Body of pancreas (tissue), 4 donors: Measurements from ENCODE around the gene ELP4. TPM values are rescaled to one million over a fixed set of nuclear protein-coding genes. Genes with fewer than 3 reads are reported as not detected.
A peak's percentile ranks its signal among the peaks of the same experiment; 100 is the strongest.

Source experiments
- ATAC-seq: fragments of 150-250 bp; one replicate; pipeline ENCODE4 v1.9.1; 2016
- DNase-seq, 4 donors: peaks; one replicate each; pipeline ENCODE4 v3.0.0-alpha.2; 2019
- H3K27ac ChIP-seq, 4 donors: fragments of 200-600 bp; sonication (generic); 1 replicate in 3 of 4; 2 replicates in 1 of 4; pipeline versions ENCODE4 v1.5.1 to v1.6.1; 2016 to 2019; ENCODE audit warnings: mild to moderate bottlenecking in 1 of 4, mixed read lengths in 1 of 4, moderate library complexity in 1 of 4
- H3K27me3 ChIP-seq, 2 donors: fragments of 200-600 bp; sonication (generic); one replicate each; pipeline ENCODE4 v1.6.0; 2016; ENCODE audit warnings: mild to moderate bottlenecking in 1 of 2
- H3K36me3 ChIP-seq, 2 donors: fragments of 200-600 bp; sonication (generic); replicated peaks in 1 of 2; 2 replicates each; pipeline ENCODE4 v1.5.1; 2016; ENCODE audit warnings: low read depth in 2 of 2; ENCODE audit not compliant: insufficient read depth in 1 of 2
- H3K4me1 ChIP-seq: fragments of 200-600 bp; sonication (generic); one replicate; pipeline ENCODE4 v1.6.0; 2016
- H3K4me3 ChIP-seq, 2 donors: fragments of 200-600 bp; sonication (generic); 1 replicate in 1 of 2; 2 replicates in 1 of 2; pipeline ENCODE4 v1.5.1; 2016 to 2019
- H3K9me3 ChIP-seq, 3 donors: fragments of 200-600 bp; sonication (generic); 1 replicate in 2 of 3; 2 replicates in 1 of 3; pipeline ENCODE4 v1.5.1; 2016
- POLR2A ChIP-seq, 3 donors: fragments of 450-650 bp; IDR thresholded peaks; one replicate each; pipeline ENCODE4 v1.6.1; 2016; ENCODE audit warnings: antibody characterized with exemption in 3 of 3, mild to moderate bottlenecking in 2 of 3
- WGBS, 2 donors: methylation state at CpG; one replicate each; pipeline ENCODE4 v1.1.5; 2017; 5-methylcytosine and 5-hydroxymethylcytosine counted together
- intact Hi-C: fragments of 100-400 bp; cut with DNase I; formaldehyde crosslinking; loops from one replicate; pipeline ENCODE4 v1.15.1; 2023
- total RNA-seq, 2 donors: library from RNA; depleted of rRNA; stranded (reverse); fragments of >200 nt; gene quantifications; one replicate each; pipeline ENCODE4 v1.1.0, GENCODE V29; 2016
- TF ChIP-seq, protein P1 (sequence below), 7 experiments: fragments of 450-650 bp in 4 of 7; fragments of 200-600 bp in 3 of 7; sonication (generic) in 3 of 7; IDR thresholded peaks; one replicate each; pipeline ENCODE4 v1.5.1; 2016 to 2019; ENCODE audit warnings: antibody characterized with exemption in 7 of 7

Gene ELP4
- total RNA-seq, 2 donors from 2014 or later = 20.2 to 33.3 TPM

- Histone ChIP-seq H3K36me3 (no peaks in the 10 kb centered on the region), H3K4me1 (peaks cover 32% of the 10 kb centered on the region), H3K4me3 (peak overlapping the region; percentile 57 to 77), H3K27ac (peak overlapping the region; percentile 65 to 88 (median 73)), H3K9me3 (no peaks in the 10 kb centered on the region), H3K27me3 (no peaks in the 10 kb centered on the region)
- 0 to 1% methylated on average over 8 of the region's 8 CpGs for WGBS, 2 donors
- ATAC-seq = peak; percentile 22
- intact Hi-C loops = no loop called here
- no peak for TF ChIP-seq POLR2A (IDR thresholded peaks at IDR 0.05)
- TF ChIP-seq, protein P1, sequence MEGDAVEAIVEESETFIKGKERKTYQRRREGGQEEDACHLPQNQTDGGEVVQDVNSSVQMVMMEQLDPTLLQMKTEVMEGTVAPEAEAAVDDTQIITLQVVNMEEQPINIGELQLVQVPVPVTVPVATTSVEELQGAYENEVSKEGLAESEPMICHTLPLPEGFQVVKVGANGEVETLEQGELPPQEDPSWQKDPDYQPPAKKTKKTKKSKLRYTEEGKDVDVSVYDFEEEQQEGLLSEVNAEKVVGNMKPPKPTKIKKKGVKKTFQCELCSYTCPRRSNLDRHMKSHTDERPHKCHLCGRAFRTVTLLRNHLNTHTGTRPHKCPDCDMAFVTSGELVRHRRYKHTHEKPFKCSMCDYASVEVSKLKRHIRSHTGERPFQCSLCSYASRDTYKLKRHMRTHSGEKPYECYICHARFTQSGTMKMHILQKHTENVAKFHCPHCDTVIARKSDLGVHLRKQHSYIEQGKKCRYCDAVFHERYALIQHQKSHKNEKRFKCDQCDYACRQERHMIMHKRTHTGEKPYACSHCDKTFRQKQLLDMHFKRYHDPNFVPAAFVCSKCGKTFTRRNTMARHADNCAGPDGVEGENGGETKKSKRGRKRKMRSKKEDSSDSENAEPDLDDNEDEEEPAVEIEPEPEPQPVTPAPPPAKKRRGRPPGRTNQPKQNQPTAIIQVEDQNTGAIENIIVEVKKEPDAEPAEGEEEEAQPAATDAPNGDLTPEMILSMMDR (IDR thresholded peaks at IDR 0.05) = no peak
- DNase-seq = no peak
Measured at GRCh38 chr11:31509051-31509428, 527 bp upstream of the ELP4 start.

- no peaks in the 10 kb centered on the region for H3K36me3 ChIP-seq
- H3K27me3 ChIP-seq = no peaks in the 10 kb centered on the region
- TF ChIP-seq, protein P1 (IDR thresholded peaks at IDR 0.05) = no peak
- no peak for TF ChIP-seq POLR2A (IDR thresholded peaks at IDR 0.05)
- peaks cover 32% of the 10 kb centered on the region for H3K4me1 ChIP-seq
- no peak for DNase-seq
- intact Hi-C loops = no loop called here
- no peak overlapping the region for H3K27ac ChIP-seq
- ATAC-seq = no peak
- no peaks in the 10 kb centered on the region for H3K9me3 ChIP-seq
- 91 to 96% methylated on average over 6 of the region's 6 CpGs for WGBS, 2 donors
- no peak overlapping the region for H3K4me3 ChIP-seq
Measured at GRCh38 chr11:31512117-31512516, 2.5 kb downstream of the ELP4 start.

- Histone ChIP-seq H3K4me1 (peaks cover 8% of the 10 kb centered on the region), H3K9me3 (no peaks in the 10 kb centered on the region), H3K36me3 (no peaks in the 10 kb centered on the region), H3K27me3 (no peaks in the 10 kb centered on the region), H3K27ac (no peak overlapping the region), H3K4me3 (no peak overlapping the region)
- no peak for DNase-seq
- TF ChIP-seq, protein P1 (IDR thresholded peaks at IDR 0.05) = no peak
- no peak for ATAC-seq
- intact Hi-C loops = no loop called here
Measured at GRCh38 chr11:31521497-31522150, 12.1 kb downstream of the ELP4 start.

DNA sequence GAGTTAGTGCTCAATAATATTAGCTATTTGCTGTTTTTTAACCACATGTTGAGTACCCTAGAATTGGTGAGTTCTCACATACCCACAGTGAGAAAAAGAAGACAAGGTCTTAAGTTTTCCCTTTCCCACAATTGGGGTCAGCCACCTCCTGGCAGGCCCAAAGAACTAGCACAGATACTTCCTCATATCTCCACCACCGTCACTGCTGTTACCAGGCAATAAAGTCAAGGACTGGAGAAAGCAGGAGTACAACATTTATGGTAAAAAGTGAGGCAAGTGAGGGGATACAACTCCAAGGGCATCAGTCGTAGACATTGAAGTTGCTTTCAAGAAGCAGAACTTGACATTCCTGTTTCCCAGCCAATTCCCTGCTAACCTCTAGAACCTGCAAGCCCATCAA is 19.6 kb downstream of the ELP4 start:
- WGBS, 2 donors = 77 to 78% methylated on average over 2 of the region's 2 CpGs
- intact Hi-C loops = no loop called here
- no peaks in the 10 kb centered on the region for H3K9me3 ChIP-seq
- ATAC-seq = no peak
- H3K27ac ChIP-seq = no peak overlapping the region
- DNase-seq = no peak
- no peak for TF ChIP-seq POLR2A (IDR thresholded peaks at IDR 0.05)
- TF ChIP-seq, protein P1 (IDR thresholded peaks at IDR 0.05) = no peak
- no peak overlapping the region for H3K4me3 ChIP-seq
- H3K4me1 ChIP-seq = peaks cover 9% of the 10 kb centered on the region
- no peaks in the 10 kb centered on the region for H3K27me3 ChIP-seq
- no peaks in the 10 kb centered on the region for H3K36me3 ChIP-seq

- intact Hi-C loops = no loop called here
- ATAC-seq (no peak), DNase-seq (no peak)
- TF ChIP-seq, protein P1 (IDR thresholded peaks at IDR 0.05) = no peak
- no peaks in the 10 kb centered on the region for H3K9me3 ChIP-seq
- H3K27ac ChIP-seq = no peak overlapping the region
- H3K27me3 ChIP-seq = no peaks in the 10 kb centered on the region
- H3K4me1 ChIP-seq = peaks cover 9% of the 10 kb centered on the region
- H3K36me3 ChIP-seq = no peaks in the 10 kb centered on the region
- H3K4me3 ChIP-seq = no peak overlapping the region
Measured at GRCh38 chr11:31529701-31530100, 20.1 kb downstream of the ELP4 start.
